ENCODE measurements around the gene PAFAH1B2.

The PAFAH1B2 gene

GRCh38 chr11:117191680-117192400 is 47.8 kb downstream of the PAFAH1B2 start:
- DNase-seq = no peak

DNA sequence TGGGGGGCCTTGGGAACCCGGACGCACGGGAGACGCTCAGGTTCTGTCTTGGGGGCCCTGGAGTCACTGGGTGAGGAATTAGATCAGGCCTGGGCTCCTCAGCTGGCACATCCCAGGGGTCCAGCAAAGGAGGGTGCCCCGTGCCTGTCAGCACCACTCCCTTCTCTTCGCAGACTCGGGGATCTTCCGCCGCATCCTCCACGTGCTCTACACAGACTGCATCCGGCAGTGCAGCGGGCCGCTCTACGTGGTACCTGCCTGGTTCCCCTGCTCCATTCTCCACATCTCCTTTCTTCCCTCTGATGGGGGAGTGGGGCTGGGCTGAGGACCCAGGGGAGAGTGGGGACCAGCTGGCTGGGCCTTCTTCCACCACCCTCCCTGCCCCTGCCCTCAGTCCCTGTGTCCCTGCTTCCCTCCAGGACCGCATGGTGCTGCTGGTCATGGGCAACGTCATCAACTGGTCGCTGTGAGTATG is 48.4 kb downstream of the PAFAH1B2 start:
- DNase-seq = no peak

DNA sequence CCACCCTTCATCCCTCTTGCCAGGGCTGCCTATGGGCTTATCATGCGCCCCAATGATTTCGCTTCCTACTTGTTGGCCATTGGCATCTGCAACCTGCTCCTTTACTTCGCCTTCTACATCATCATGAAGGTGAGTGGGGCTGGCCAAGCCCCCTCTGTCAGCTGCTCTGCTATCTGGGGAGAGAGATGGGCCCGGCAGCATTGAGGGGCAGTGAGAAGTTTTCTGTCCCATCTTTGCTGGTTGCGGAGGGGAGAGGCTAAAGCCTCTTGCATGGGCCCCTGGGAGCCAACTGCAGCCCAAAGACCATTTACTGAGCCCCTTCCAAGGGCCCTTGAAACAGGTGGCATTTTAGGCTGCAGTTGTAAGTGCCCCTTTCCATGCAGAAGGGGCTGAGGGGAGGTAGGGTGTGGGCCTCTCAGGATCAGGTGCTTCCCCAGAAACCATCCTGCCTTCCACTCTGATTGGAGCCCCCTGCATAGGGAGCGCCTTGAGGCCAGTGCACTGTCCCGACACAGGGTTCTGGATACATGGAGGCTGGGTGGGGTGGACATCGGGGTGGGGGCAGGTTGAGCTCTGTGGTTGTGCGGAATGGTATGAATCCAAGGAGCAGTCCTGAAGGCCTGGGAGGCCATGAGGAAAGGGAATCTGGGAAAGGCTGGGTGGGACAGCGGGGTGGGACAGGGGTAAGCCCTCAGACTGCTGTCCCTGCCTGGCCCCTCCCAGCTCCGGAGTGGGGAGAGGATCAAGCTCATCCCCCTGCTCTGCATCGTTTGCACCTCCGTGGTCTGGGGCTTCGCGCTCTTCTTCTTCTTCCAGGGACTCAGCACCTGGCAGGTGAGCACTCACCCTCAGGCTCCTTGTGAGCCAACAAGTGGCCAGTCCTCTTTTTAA is 49.3 kb downstream of the PAFAH1B2 start:
- no peak for DNase-seq

- DNase-seq = no peak
These were observed 50.2 kb downstream of the PAFAH1B2 start for GRCh38 chr11:117194267-117194666.

DNA sequence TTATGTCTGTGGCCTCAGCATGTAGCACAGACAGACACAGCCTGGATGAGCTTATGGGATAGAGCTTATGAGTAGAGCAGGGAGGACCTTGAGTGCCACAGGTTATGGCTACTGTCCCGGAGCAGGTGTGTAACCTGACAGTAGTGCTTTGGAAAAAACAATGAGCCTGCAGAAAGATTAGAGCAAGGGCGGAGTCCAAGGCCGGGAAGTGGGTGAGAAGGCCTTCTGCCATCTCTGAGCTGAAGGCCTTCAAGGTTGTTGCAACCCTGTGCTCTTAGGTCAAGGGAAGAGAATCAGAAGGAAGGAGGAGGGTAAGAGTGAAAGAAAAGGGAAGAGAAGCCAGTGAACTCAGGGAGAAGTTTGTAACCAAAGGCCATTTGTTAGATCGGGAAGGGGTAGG is 51.2 kb downstream of the PAFAH1B2 start:
- no peak for DNase-seq

- DNase-seq = no peak
These were observed 51.7 kb downstream of the PAFAH1B2 start for GRCh38 chr11:117195761-117196160.

- DNase-seq = no peak
These were observed 52.9 kb downstream of the PAFAH1B2 start for GRCh38 chr11:117197006-117197405.

DNA sequence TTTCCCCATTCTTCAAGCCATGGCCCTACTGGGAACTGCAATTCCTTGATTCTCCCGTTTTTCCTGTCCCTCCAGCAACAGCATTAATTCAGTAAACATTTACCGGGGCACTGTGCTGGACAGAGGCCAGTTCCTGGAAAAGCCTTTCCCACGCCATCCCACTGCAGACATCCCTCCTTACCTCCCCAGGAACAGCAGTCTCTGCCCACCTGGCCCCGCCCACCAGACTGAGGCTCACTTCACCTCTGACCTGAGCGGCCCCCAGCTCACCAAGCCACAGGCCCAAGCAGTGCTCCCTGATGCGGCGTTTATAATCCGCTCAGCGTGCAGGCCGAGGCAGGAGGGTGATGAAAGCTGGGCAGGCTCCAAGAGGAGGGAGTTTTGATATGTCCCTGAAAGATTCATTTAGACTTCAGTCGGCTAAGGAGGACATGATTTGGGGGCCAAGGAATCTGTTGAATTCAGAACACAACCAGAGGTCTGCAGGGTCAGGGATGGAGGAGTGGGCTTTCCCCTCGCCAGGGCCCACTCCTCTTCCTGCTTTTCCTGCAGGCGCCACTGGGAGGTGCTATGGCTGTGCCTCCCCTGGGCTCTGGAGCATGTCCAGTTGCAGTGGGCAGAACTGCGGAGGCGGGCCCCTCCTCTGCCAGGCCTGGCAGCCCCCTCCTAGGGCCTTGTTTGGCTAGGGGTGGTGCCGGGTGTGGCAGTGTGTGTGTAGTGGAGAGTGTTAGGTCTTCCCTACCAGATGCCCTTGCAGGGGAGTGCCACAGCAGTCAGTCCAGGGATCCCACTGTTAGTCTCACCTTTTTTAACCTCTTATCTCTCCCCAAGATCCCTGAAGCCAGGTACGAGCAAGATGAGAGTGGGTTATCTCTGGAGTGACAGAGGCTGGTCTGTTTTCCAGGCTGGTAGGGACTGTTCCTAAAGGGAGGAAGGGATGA is 53.7 kb downstream of the PAFAH1B2 start:
- DNase-seq = no peak

- no peak for DNase-seq
These were observed 54.5 kb downstream of the PAFAH1B2 start for GRCh38 chr11:117198613-117199012.

DNA sequence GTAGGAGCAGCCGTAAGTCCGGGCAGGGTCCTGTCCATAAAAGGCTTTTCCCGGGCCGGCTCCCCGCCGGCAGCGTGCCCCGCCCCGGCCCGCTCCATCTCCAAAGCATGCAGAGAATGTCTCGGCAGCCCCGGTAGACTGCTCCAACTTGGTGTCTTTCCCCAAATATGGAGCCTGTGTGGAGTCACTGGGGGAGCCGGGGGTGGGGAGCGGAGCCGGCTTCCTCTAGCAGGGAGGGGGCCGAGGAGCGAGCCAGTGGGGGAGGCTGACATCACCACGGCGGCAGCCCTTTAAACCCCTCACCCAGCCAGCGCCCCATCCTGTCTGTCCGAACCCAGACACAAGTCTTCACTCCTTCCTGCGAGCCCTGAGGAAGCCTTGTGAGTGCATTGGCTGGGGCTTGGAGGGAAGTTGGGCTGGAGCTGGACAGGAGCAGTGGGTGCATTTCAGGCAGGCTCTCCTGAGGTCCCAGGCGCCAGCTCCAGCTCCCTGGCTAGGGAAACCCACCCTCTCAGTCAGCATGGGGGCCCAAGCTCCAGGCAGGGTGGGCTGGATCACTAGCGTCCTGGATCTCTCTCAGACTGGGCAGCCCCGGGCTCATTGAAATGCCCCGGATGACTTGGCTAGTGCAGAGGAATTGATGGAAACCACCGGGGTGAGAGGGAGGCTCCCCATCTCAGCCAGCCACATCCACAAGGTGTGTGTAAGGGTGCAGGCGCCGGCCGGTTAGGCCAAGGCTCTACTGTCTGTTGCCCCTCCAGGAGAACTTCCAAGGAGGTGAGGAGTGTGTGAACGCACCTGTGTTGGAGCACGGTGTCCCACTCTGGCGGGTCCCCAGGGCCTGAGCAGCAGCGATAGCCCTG is 55.2 kb downstream of the PAFAH1B2 start, which contains the start of gene TAGLN:
Gene TAGLN, plus strand, starts transcription at position 318 of the 863 bp plus-strand sequence. CDS start 3,644 bp downstream, outside the sequence.
- DNase-seq = no peak

DNA sequence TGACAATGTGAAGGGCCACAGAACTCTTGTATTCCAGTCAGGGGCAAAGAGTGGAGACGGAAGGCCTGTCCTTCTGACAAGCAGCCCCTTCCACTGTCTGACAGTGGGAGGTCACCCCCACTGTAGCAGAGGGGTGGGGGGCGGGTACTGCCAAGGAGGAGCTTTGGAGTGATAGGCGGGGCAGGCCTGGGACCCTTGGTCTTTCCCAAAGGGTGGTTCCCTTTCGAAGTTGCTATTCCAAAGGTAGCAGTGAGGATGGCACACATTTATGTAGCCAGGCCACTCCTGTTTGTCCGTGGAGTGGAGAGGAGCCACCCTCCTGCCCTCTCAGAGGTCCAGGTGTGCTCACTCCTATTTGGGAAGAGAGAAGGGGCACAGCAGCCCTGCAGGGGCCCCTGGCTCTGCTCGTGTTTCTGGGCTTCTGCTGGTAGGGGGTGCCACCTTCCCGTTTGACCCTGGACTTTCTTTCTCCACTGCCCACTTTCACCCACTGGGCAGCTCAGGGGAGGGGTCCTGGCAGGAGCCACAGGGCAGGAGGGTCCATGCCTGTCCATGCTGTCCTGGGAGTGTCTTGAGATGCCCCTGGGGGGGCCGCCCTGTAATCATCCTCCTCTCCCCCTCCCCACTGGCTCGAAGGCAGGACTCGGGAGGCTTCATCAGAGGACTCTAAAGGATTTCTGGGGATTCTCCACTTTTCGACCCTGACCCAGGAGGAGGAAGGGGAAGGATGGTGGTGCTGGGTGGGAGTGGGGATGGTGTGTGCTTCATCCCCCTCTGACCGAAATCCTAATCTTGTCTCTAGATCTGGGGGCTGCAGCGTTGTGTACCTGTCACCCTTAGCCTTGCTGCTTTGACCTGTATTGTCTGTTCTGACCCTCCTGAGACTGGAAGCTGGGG is 56.1 kb downstream of the PAFAH1B2 start:
- DNase-seq = no peak

DNA sequence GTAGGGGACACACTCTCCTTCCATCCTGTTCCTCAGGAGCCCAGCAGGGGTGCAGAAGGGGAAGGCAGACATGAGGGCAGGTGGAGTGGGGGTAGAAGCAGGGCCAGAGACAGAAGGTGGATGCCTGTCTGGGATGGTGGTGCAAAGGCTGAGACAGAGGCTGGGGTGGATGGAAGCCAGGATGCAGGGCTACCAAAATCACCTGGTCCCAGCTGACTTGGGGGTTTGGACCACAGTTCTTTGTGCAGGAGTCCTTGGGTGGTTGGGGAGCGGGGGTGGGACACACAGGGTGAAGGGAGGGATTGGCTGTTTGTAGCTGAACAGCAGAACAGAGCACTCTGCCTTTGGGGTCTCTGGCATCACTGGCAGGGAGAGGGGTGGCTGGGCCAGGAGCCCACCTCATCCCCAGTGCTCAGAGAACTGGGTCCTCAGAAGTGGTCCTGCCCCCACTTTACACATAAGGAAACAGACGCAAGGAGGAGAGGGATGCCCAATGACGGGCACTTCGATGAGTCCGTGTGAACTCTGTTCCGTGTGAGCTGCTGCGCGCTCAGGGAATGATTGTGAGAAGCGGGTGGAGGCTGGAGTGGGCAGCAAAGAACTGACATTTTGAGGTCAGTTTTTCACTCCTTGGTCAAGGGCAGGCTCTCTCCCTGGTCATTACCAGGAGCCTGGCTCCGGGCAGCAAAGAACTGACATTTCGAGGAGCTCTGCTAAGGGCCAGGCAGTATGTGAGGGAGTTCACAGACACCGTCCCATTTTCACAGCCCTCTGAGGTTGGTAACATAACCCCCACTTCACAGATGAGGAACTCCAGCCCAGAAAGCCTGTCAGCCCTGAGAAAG is 56.9 kb downstream of the PAFAH1B2 start:
- DNase-seq = no peak

DNA sequence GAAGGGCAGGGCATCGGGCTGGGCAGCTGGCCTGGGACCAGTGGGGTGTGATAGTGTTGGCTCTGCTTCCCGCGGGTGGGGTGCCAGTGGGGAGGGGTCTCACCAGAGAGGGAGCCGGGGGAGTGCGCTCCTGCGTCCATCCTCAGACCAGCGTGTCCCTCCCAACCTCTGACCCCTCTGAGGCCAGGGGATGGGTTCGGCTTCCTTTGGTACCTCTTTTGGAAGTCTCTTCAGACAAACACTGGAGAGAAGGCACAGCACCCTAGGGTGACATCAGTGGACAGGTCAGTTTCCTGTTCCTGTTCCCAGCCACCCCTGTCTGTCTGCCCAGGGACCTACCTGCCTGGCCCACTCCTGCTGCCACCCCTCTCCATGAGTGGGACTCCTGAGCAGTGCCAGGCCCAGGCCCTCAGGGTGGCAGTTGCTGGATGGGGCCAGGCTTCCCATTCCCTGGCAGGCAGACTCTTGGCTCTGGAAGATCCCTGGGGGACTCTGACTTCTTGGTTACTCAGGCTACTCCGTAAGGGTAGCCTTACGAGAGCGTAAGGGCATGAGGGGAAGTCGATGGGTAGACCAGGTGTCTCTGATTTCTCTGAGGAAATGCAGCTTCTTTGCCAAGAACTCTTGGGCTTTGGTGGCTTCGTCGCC is 57.7 kb downstream of the PAFAH1B2 start:
- DNase-seq = no peak

GRCh38 chr11:117202386-117203068 is 58.4 kb downstream of the PAFAH1B2 start:
- no peak for DNase-seq

GRCh38 chr11:117203069-117203407 is 59.0 kb downstream of the PAFAH1B2 start:
- DNase-seq = no peak

DNA sequence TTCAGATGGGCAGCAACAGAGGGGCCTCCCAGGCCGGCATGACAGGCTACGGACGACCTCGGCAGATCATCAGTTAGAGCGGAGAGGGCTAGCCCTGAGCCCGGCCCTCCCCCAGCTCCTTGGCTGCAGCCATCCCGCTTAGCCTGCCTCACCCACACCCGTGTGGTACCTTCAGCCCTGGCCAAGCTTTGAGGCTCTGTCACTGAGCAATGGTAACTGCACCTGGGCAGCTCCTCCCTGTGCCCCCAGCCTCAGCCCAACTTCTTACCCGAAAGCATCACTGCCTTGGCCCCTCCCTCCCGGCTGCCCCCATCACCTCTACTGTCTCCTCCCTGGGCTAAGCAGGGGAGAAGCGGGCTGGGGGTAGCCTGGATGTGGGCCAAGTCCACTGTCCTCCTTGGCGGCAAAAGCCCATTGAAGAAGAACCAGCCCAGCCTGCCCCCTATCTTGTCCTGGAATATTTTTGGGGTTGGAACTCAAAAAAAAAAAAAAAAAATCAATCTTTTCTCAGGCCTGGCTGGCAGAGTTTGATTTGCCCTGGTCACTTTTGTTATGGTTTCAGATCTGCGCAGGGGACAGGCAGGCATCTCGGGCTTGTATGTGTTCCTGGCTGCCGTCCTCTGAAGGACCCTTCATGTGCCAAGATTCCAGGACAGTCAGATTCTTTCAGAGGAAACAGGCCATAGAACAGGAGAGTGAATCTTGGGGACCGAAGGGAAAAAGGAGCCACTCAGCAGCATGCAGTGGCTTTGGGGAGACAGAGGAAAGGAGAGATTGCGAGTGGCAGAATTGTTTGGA is 60.4 kb downstream of the PAFAH1B2 start:
- no peak for DNase-seq

DNA sequence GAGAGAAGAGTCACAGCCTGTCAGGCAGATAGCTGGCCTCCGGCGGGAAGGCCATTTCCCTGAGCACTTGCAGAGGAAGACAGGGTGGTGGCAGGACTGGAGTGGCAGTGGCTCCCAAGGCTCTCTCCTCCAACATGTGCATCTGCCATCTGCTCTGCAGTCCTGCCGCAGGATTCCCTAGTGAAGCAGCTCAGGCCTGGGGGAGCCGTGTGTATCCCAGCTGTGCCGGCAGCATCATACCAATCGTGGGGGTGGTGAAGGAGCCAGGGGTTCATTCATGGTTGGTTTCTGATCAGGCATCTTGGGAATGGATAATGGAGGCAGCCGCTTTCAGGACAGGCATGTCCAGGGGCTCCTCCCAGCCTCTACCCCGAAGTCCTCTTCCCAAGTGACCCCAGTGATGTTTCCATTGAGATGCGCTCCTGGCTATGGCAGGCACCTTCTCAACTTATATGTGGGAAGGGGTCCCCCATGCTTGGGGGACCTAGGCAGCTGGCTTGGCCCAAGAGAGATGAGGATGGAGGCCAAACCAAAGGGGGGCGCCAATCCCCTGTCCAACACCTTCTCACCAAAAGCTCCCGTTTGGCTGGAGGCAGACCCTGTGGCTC is 61.2 kb downstream of the PAFAH1B2 start:
- DNase-seq = no peak

Measured in effector CD4-positive, alpha-beta T cell (primary cell).